ENCODE measurements around the gene ATL2. TPM values are rescaled to one million over a fixed set of nuclear protein-coding genes. Genes with fewer than 3 reads are reported as not detected.
A peak's percentile ranks its signal among the peaks of the same experiment; 100 is the strongest.

Gene ATL2
- total RNA-seq, 1 donor from 2014 or later, result 139 TPM

DNA sequence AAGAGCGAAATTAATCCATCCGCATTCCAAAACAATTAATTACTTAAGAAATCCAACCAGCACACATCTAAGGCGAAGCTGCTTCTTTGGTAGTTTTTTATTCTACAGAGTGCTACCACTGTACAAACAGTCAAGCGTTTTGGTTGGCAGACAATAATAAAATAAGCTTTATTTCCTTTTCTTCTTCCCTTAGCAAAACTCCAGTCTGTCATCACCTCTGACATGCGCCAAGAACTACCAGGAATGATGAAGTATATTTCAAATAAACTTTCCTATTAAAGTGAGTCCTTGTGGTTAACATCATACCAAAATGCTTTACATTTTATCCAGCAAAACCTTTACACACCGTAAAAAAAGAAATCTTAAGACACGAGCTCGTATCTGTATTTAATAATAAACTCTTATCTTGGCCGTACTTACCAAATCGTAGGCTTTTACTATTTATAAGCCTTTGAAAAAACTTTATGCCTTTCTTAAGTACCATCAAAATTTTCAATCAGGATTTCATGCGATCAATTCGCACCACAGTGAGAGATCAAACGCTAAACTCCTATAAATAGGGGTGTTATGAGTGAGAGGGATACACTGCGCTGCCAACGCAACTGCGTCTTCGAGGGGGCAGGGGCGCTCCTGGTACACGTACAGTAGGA lies 1.3 kb downstream of the ATL2 start:
- H3K27me3 ChIP-seq (ENCODE audit: control insufficient read depth, insufficient read depth, low read length), result no peaks in the 10 kb centered on the region
- peaks cover 1% of the 10 kb centered on the region for H3K36me3 ChIP-seq (ENCODE audit: control insufficient read depth, insufficient read depth, low read length)
- FAIRE-seq, result no peak
- peak overlapping the region; percentile 99 for H3K4me3 ChIP-seq (ENCODE audit: low read depth, low read length)
- peak; percentile 37 for DNase-seq (ENCODE audit: low read depth)
- TF ChIP-seq CTCF (IDR thresholded peaks at IDR 0.05; ENCODE audit: insufficient read depth, low read length, severe bottlenecking), result no peak

DNA sequence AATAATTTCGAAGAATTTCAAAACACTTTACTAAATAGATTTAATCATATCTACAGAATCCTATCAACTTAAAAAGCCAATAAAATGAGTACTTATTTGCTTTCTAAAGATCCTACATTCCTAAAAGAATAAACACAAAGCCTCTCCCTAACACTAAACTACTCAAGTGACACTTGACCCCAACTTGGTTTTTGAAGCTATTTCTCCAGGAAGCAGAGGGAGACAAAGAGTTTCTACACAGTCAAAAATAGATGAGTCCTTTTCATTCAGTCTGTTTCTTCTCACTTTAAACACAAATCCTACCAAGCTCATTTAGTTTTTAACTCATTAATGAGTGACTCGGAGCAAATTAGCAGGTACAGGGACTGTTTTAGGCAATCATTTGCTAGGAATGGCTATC lies 2.1 kb downstream of the ATL2 start:
- DNase-seq (ENCODE audit: low read depth), result no peak
- FAIRE-seq, result no peak
- peak overlapping the region; percentile 99 for H3K4me3 ChIP-seq (ENCODE audit: low read depth, low read length)

GRCh38 chr2:38371235-38371634 lies 5.8 kb downstream of the ATL2 start:
- DNase-seq (ENCODE audit: low read depth) (no peak), FAIRE-seq (no peak)
- Histone ChIP-seq H3K27me3 (ENCODE audit: control insufficient read depth, insufficient read depth, low read length) (no peaks in the 10 kb centered on the region), H3K4me3 (ENCODE audit: low read depth, low read length) (no peak overlapping the region), H3K36me3 (ENCODE audit: control insufficient read depth, insufficient read depth, low read length) (peaks cover 1% of the 10 kb centered on the region)
- TF ChIP-seq CTCF (IDR thresholded peaks at IDR 0.05; ENCODE audit: insufficient read depth, low read length, severe bottlenecking), result no peak

More for the DNA sequence above, 2.1 kb downstream of the ATL2 start:
- no peaks in the 10 kb centered on the region for H3K27me3 ChIP-seq (ENCODE audit: control insufficient read depth, insufficient read depth, low read length)
- no peak for TF ChIP-seq CTCF (IDR thresholded peaks at IDR 0.05; ENCODE audit: insufficient read depth, low read length, severe bottlenecking)
- H3K36me3 ChIP-seq (ENCODE audit: control insufficient read depth, insufficient read depth, low read length), result peaks cover 1% of the 10 kb centered on the region

- Histone ChIP-seq H3K36me3 (ENCODE audit: control insufficient read depth, insufficient read depth, low read length) (peaks cover 1% of the 10 kb centered on the region), H3K27me3 (ENCODE audit: control insufficient read depth, insufficient read depth, low read length) (no peaks in the 10 kb centered on the region), H3K4me3 (ENCODE audit: low read depth, low read length) (no peak overlapping the region)
- TF ChIP-seq CTCF (IDR thresholded peaks at IDR 0.05; ENCODE audit: insufficient read depth, low read length, severe bottlenecking), result no peak
- FAIRE-seq (no peak), DNase-seq (ENCODE audit: low read depth) (no peak)
Measured at GRCh38 chr2:38370664-38371063, 6.4 kb downstream of the ATL2 start.

- DNase-seq (ENCODE audit: low read depth) (no peak), FAIRE-seq (no peak)
- Histone ChIP-seq H3K27me3 (ENCODE audit: control insufficient read depth, insufficient read depth, low read length) (no peaks in the 10 kb centered on the region), H3K4me3 (ENCODE audit: low read depth, low read length) (no peak overlapping the region), H3K36me3 (ENCODE audit: control insufficient read depth, insufficient read depth, low read length) (no peaks in the 10 kb centered on the region)
- no peak for TF ChIP-seq CTCF (IDR thresholded peaks at IDR 0.05; ENCODE audit: insufficient read depth, low read length, severe bottlenecking)
Measured at GRCh38 chr2:38362232-38362631, 14.8 kb downstream of the ATL2 start.

GRCh38 chr2:38360177-38360576 lies 16.9 kb downstream of the ATL2 start:
- FAIRE-seq, result no peak
- no peak for TF ChIP-seq CTCF (IDR thresholded peaks at IDR 0.05; ENCODE audit: insufficient read depth, low read length, severe bottlenecking)
- no peak for DNase-seq (ENCODE audit: low read depth)
- Histone ChIP-seq H3K36me3 (ENCODE audit: control insufficient read depth, insufficient read depth, low read length) (no peaks in the 10 kb centered on the region), H3K4me3 (ENCODE audit: low read depth, low read length) (no peak overlapping the region), H3K27me3 (ENCODE audit: control insufficient read depth, insufficient read depth, low read length) (no peaks in the 10 kb centered on the region)
